GM21423 (cell line): Measurements from ENCODE around the gene PTPRG.

Source experiments
- ATAC-seq: cut with Tn5 transposase; IDR thresholded peaks from one replicate; pipeline ENCODE4 v1.9.1; 2021; ENCODE audit warnings: mild to moderate bottlenecking, moderate library complexity; ENCODE audit not compliant: unreplicated experiment

The PTPRG gene

DNA sequence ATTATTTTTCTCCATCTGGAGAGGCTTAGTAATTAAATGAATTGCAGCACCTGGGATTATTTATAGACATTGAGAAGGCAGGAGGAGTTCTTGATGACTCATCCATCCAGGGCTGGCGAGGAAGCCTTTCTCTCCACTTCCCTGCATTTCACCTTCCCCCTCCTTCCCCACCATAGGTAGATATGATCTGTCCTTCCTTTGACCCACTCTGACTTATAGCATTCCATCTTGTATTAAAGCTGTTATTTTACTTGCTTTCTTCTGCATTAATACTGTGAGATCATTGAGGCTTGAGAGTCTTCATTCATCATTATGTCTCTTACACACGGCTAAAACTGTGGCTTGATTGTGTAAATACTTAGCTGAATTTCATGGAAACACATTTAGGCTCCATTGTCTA is 523.2 kb downstream of the PTPRG start:
- no peak for ATAC-seq

DNA sequence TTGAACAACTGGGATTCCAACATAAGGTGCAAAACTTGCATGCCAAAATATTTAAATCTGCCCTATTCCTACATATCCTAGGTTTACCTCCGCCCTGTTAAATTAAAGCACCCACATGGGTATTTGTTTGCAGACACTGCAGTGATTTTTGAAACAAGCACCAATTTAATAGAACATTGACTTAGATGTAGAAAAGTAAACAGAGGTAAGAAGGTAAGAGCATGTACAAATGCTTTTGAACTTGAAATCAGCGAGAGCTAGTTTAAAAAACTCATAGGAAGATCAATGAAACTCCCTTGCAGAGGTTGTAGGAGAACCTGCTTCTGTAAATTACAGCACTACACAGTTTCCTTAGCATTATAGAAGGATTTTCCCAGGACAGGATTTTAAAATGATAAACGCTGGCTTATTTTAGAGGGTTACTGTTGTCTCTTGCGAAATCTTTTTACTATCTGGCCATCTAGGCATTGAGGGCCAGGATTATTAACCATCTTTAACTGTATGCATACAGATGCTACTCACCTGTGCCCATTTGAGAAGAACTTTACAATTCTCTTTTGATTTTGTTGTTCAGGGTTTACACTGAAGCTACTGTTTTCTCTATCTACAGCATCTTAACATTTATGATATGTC is 527.2 kb downstream of the PTPRG start:
- ATAC-seq: no peak

DNA sequence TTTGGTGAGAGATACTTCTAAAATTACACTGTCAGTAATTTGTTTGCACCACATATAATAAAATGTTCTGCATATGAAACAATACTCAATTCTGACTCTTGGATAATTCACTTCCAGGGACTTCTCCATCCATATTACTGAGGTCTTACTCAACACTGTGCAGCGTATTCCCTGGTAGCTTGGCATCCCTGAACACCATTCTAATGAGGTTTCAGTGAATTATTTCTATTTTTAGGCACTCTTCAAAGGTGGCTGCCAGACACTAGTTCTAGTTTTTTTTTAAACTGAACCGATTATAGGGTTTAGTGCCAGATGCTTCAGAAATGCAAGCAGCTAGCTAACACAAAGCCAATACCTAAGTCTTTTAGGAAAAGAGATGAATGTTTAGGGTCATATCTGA is 528.7 kb downstream of the PTPRG start:
- ATAC-seq: no peak

DNA sequence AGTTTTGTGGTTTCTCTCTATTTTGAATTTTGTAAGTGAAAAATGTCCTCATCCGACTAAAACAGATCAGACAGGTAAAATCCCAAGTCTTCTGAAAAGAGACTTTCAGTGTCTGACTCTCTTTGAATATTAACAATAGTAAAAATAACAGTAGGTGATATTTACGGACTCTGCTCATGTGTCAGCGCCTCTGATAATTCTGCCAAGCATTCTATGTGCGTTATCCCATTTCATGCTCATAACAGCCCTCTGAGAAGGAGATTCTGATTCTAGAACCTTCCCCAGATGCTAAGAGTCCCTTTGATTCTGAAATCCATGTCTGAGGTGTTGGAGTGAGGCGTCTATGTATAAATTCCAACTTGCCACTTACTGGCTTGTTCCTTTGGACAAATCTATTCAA is 529.1 kb downstream of the PTPRG start:
- ATAC-seq: no peak

DNA sequence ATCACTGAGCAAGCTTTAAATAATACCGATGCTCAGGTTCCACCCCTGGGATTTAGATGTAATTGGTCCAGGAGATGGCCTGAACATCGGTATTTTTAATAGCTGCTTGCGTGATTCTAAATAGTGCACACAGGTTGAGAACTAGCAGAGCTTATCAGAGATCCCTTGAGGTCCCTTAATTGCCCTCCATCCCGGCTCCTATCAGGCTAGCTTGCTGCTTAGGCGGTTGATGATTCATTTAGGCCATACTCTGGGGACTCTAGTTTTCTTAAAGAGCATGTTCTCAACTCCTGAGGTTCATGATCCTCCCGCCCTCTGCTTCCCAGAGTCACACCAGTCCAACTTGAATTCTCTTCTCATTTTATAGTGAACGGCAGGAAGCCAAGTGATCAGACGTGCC is 531.7 kb downstream of the PTPRG start:
- no peak for ATAC-seq

DNA sequence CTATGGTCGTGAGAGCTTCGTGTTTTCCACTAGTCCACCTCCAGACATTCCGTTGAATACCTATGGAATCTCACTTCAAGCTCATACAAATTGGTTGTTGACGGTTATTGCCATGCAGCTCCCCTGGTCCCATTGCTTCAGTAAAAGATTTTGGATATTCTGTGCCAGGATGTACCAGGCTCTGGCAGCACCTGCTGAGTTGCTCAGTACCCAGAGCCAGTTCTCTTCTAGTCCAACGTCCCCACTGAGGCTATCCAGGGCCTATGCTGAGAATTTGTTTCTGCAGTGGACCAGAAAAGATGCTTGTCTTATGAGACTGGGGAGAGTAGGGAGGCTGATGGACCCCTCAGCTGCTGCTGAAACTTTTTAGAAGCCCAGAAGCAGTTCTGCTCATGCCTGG is 533.1 kb downstream of the PTPRG start:
- no peak for ATAC-seq

DNA sequence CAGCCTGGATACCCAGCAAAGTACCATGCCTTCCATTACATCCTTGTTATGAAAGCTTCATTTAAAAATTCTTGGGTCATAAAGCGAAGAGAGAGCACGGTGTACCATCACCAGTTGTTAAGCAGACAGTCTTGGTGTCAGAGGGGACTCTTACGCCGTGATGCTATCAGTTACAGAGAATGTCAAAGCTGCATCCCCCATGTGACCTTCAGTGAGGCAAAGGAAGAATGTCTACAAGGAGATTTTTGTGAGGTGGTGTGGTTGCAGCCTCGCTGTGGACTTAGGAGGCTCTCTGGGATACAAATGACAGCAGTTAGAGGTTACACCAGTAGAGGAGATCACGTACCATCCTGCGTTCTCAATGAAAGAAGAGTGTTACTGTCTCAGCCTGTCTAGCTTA is 533.7 kb downstream of the PTPRG start:
- no peak for ATAC-seq

DNA sequence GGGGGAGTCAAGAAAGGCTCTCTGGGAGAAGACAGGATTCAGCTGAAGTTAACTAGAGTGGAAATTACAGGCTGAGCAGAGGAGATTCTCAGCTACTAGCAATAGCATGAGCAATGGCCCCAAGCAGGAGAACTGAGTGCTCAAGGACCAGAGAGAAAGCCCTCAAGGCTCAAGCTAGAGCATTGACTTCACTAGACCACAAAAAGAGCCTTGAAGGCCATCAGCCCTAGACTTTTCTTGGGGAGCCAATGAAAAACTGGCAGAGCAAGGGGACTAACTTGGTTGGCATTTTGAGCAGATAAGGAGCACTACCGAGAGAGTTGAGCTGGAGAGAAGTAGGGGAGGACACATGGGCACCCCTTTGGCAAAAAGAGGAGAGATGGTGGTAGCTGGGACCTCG is 534.4 kb downstream of the PTPRG start:
- ATAC-seq: no peak

DNA sequence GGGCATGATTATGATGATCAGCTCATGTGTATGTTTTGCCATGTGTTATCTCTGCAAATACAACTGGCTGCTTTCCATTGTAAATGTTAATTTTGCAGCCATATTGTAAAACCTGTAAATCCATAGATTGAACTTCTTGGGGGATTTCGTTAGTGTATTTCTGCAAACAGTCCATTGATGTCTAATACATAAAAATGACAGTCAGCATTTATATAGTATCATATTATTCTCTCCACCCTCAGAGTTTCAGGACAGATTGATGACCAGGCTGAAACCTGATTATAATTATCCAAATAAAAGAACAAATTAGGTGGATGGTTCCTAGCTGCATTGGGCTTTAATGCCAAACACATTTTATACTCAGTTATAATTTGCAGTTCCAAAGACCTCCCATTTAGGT is 535.1 kb downstream of the PTPRG start:
- ATAC-seq: no peak

DNA sequence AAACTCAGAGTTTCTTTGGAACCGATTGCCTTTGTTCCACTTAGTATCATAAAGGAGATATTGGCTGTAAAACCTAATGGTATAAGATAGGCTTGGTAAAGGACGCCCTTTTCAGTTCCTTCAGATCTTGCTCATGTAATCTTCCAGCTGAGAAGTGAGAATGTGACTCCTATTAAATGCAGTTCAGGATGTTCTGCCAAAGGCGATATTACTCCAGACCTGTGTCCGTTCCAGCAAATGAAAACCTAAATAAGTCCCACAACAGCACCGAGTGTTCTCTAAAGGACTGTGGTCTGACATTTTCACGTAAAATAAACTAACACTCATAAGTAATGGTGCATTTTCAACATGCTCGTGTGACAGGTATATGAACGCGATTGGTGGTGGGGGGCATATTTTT is 535.8 kb downstream of the PTPRG start:
- ATAC-seq: no peak

DNA sequence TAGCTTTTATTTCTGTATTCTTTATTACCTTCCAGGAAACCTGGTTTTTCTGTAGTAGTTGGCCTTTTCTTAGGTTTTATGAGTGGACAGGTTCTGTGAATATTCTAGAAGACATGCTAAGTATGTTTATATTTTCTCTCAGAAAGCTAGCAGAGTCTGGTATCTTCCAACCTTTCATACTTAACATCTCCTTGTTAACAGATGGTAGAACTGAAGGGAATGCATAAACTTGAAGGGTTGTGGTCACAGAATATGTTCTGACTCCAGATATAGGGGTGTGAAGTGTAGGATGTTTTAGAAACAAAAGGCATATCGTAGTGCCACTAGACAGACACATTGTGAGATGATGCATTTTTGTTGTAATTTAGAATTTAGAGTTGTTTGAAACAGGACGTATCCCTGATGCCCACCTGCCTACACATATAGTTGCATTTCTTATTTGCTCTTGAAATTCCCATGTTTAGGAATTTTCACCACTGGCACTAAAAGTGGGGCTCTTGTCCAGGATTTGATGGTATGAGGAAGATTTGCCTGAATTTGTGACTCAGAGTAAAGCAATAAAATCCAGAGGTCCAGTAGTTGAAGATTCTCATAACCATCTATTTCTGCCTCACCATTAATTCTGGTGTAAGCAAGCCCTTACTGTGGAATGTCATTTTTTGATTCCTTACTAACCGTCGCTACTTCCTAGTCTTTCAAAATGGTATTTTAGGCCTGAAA is 537.4 kb downstream of the PTPRG start:
- no peak for ATAC-seq

DNA sequence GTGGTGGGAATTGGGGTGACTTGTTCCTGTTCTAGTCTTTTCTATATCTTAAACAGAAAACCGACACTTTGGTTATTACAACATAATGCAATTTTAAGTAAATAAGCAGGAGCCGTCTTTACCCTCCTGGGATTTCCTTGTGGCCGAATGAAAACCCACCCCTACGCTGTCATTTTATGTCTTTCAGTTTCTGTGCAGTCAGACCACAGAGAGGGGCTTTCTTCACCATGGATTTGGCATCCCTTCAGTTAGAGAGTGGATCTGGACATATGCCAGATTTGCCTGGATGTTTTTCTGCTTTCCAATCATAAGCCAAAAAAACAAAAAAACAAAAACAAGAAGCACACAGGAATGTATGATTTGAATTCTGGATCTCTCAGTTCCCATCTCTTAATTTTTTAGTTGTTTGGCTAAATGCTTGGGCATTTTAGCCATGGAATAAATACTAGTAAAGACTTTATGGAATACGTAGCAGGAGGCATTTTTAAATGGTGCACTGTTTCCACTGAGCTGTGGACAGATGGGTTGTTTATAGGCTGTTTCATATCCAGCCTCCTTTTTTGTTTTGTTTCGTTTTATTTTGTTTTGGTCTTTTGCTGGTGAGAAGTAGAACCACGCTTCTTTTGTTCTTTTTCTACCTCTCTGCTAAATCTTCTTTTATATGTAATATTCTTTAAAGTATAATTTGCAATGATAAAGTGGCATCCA is 539.1 kb downstream of the PTPRG start:
- ATAC-seq: no peak

DNA sequence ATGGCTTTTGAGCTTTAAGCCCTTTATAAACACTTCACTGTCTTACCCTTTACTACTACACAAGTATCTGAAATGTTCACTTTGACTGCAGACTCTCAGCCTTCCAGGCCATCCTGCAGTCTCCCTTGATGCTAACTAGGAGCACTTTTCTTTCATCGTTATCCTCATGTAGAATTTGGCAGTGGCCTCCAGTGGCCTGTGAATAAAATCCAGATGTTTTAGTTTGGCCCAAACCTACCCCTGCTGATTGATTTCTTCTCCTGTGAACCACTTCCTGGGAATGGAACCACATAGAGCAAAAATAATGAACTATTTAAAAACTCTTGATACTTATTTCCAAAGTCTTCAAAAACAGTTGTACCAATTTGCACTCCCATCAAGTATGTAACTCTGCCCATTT is 540.1 kb downstream of the PTPRG start:
- no peak for ATAC-seq

DNA sequence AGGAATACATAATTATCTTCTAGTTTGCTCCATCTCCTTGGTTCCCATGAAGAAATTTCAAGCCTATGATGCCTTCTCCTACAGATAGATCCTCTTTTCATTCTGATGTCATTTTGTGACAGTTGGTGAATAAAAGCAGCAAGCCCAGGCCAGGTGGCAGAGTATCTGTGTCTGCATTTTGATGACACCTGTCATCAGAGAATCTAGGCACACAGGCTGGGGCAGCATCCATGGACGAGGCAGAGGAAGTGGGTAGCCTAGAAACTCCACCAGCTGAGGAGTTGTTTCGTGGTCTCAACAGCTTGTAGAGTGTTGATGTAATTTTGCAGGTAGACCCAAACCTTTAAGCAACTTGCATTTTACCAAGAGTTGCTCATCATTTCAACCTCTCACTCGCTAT is 542.2 kb downstream of the PTPRG start:
- ATAC-seq: no peak

DNA sequence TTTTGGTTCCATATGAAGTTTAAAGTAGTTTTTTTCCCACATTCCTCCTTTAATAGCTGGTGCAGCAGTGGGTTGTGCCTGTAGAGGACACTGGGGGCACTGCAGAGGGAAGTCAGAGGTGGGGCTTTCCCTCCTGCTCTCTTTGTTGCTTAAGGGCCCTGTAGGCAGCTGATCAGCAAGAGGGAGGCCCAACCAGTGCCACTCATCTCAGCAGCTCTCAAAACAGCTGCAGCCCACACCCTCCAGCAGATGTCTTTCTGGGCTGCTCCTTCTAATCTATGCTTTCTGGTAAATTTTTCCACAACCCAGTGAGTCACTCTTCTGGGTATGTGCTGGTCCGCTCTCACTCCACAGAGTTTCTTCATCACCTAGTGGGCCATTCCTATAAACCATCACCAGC is 548.2 kb downstream of the PTPRG start:
- ATAC-seq: no peak

DNA sequence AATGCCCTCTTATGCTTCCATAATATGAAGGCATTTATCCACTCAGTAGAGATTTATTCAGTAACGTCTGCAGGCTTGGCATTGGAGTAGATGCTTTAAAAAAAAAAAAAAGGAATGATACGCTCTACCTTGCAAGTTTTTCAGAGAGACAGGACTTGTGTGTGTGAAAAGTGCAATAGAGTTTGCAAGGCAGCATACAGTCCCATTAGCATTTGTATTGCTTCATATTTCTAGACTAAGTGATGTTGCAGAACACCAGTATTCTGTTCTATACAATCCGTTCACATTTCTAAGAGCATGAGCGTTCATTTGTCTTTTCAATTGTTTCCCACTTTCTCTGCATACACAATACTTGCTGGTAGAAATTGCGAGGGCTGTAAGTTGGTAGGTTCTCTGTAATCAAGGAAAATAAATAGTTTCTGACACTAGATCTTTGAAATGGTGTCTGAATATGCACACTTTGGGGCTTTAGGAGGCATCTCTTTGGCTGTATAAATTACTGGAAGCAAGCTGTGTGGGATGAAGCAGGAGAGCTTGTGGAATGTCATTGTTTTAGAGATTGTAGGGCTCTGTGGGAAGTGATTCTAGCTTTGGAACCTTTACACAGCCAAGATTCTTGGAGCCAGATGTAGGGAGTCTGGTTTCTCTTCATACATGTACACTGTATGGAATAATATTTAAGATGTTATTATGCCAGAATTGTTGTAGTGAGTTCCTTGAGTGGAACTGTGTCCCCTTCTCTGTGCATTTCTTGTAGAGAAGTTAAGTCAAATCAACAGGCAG is 549.3 kb downstream of the PTPRG start:
- no peak for ATAC-seq

DNA sequence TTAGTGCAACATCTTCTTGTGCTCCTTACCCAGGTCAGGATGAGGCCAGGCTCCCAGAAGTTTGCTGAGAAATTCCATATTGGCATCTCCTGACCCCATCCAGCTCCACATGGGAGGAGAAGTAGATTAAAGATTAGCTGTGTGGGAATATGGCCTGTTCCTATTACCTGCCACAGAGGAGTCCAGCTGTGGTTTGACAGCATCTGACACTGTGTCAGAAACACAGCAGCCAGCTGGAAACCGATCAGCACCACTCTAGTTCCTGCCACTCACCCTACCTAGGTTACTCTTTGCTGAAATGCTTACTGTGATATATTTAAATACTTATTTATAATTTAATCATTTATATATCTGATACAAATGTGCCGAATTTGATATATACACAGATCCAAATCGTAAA is 551.7 kb downstream of the PTPRG start:
- ATAC-seq: no peak

DNA sequence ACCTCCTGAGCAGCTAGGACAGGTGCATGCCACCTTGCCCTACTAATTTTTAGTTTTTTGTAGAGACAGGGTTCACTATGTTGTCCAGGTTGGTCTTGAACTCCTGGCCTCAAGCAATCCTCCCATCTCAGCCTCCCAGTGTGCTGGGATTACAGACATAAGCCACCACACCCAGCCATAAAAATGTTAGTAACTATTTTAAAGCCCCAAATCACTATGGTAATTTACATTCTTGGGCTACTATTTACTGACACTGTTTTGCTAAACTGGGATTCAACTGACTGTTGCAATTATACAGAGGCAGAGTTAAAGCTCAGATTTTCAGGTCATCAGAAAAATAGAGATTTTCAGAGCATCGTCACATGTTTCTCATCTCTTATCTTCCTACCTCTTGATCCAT is 553.4 kb downstream of the PTPRG start:
- no peak for ATAC-seq

DNA sequence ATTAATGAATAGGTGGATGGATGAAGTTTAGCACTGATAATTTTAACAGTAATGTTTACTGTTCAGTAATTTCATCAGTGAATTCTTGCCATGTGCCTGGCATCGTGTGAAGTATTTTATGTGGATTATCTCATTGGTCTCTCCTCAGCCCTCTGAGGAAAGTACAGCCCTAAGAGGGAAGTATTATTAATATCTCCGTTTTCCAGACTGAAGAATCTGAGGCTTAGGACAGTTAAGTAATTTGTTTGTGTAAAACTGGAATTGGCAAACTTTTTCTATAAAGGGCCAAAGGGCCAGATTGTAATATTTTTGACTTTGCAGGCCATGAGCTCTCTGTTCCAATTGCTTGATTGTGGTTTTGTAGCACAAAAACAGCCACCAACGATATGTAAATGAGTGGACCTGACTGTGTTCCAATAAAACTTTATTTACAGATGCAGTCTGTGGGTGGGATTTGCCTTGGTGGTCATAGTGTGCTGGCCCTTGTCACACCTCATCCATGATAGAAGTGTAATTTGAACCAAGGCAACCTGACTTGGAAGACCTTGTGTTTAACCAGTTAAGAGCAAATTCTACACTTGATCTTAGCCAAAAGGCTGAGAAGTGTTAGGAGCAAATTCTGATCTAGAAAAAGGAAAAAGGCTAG is 556.7 kb downstream of the PTPRG start:
- no peak for ATAC-seq

DNA sequence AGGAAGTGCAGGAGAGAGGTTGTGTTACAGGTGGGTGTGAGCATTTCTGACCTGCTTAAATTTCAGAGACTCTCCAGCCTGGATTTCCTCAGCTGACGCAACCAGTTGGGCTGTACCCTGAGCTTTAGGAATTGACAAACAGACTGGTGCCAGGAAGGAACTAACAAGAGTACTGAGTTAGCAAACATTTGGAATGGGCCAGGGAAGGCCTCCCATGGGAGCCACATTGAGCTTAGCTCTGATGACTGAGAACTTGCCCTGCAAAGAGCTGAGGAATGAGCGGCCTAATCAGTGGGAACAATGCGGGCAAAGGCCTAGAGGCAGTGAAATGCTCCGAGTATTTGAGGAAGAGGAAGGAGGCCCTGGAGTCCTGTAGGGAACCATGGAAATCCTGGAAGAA is 557.8 kb downstream of the PTPRG start:
- no peak for ATAC-seq

DNA sequence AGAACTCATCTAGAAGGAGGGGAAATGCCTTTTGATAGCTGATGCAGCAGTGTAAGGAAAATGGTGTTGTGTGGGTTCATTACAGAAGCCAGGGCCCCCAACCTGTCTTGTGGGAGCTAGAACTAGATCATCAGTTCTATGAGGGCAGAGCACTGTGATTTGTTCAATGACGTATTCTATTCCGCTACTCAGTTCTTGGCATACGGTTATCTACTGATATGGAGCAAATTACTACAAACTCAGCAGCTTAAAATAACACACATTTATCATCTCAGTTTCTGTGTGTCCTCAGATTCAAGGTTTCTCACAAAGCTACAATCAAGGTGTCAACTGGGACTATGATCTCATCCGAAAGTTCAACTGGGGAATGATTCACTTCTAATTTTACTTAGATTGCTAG is 561.4 kb downstream of the PTPRG start:
- no peak for ATAC-seq
